Mesothelial cell of epicardium (in vitro differentiated cells): Measurements from ENCODE around the gene KCNC1. TPM values are rescaled to one million over a fixed set of nuclear protein-coding genes. Genes with fewer than 3 reads are reported as not detected.

Experiments used
- DNase-seq, 2 experiments: peaks; one replicate each; pipeline ENCODE4 v3.0.0; 2021; ENCODE audit warnings: low spot score in 2 of 2; ENCODE audit not compliant: unreplicated experiment in 2 of 2
- H3K27ac Mint-ChIP-seq: 2 replicates; pipeline ENCODE4 v1.8.0; 2021; ENCODE audit warnings: mixed read lengths
- H3K27me3 Mint-ChIP-seq: 2 replicates; pipeline ENCODE4 v1.8.0; 2021; ENCODE audit warnings: low read depth, mixed read lengths
- H3K36me3 Mint-ChIP-seq: 2 replicates; pipeline ENCODE4 v1.8.0; 2021; ENCODE audit warnings: mixed read lengths
- H3K4me1 Mint-ChIP-seq: 2 replicates; pipeline ENCODE4 v1.8.0; 2021; ENCODE audit warnings: mixed read lengths
- H3K4me3 Mint-ChIP-seq: 2 replicates; pipeline ENCODE4 v1.8.0; 2021; ENCODE audit warnings: mild to moderate bottlenecking, moderate library complexity, mixed read lengths
- H3K9me3 Mint-ChIP-seq: 2 replicates; pipeline ENCODE4 v1.8.0; 2021; ENCODE audit warnings: mixed read lengths
- CTCF ChIP-seq: fragments of 200-600 bp; sonication (generic); IDR thresholded peaks from one replicate; pipeline ENCODE4 v1.5.0; 2021; ENCODE audit warnings: antibody characterized with exemption; ENCODE audit not compliant: unreplicated experiment
- total RNA-seq: library from RNA; stranded (reverse); gene quantifications from 3 replicates; pipeline ENCODE4 v1.2.1, GENCODE V29; 2021

Gene KCNC1
- total RNA-seq, 1 donor from 2014 or later, result 0.20 TPM

GRCh38 chr11:17778956-17779860 lies 44.6 kb downstream of the KCNC1 start:
- Mint-ChIP-seq H3K36me3 (no peaks in the 10 kb centered on the region), H3K4me1 (no peaks in the 10 kb centered on the region), H3K4me3 (no peak overlapping the region), H3K9me3 (no peaks in the 10 kb centered on the region), H3K27me3 (peaks cover 11% of the 10 kb centered on the region), H3K27ac (no peak overlapping the region)
- no peak for TF ChIP-seq CTCF
- DNase-seq, result no peak

GRCh38 chr11:17779861-17780594 lies 45.4 kb downstream of the KCNC1 start:
- no peak overlapping the region for H3K4me3 Mint-ChIP-seq
- H3K27me3 Mint-ChIP-seq, result peaks cover 8% of the 10 kb centered on the region
- no peaks in the 10 kb centered on the region for H3K36me3 Mint-ChIP-seq
- DNase-seq, result no peak
- TF ChIP-seq CTCF, result no peak
- no peaks in the 10 kb centered on the region for H3K9me3 Mint-ChIP-seq
- no peak overlapping the region for H3K27ac Mint-ChIP-seq
- H3K4me1 Mint-ChIP-seq, result no peaks in the 10 kb centered on the region

GRCh38 chr11:17780668-17781067 lies 46.1 kb downstream of the KCNC1 start:
- Mint-ChIP-seq H3K4me1 (no peaks in the 10 kb centered on the region), H3K9me3 (no peaks in the 10 kb centered on the region)

GRCh38 chr11:17781221-17781620 lies 46.6 kb downstream of the KCNC1 start:
- Mint-ChIP-seq H3K27ac (no peak overlapping the region), H3K9me3 (no peaks in the 10 kb centered on the region), H3K4me1 (no peaks in the 10 kb centered on the region), H3K27me3 (peaks cover 8% of the 10 kb centered on the region), H3K4me3 (no peak overlapping the region), H3K36me3 (no peaks in the 10 kb centered on the region)
- no peak for DNase-seq
- no peak for TF ChIP-seq CTCF

More at GRCh38 chr11:17780668-17781067, 46.1 kb downstream of the KCNC1 start:
- H3K27ac Mint-ChIP-seq, result no peak overlapping the region
- H3K36me3 Mint-ChIP-seq, result no peaks in the 10 kb centered on the region
- H3K4me3 Mint-ChIP-seq, result no peak overlapping the region
- peaks cover 8% of the 10 kb centered on the region for H3K27me3 Mint-ChIP-seq
- TF ChIP-seq CTCF, result no peak
- DNase-seq, result no peak

- no peak for TF ChIP-seq CTCF
- Mint-ChIP-seq H3K4me3 (no peak overlapping the region), H3K27me3 (peaks cover 8% of the 10 kb centered on the region)
These were observed 47.0 kb downstream of the KCNC1 start for GRCh38 chr11:17781626-17782025.

More at GRCh38 chr11:17781626-17782025, 47.0 kb downstream of the KCNC1 start:
- no peaks in the 10 kb centered on the region for H3K36me3 Mint-ChIP-seq
- no peak overlapping the region for H3K27ac Mint-ChIP-seq
- no peak for DNase-seq
- H3K4me1 Mint-ChIP-seq, result no peaks in the 10 kb centered on the region
- H3K9me3 Mint-ChIP-seq, result no peaks in the 10 kb centered on the region
